Measurements from ENCODE around the gene MCC.

- TF ChIP-seq ZNF274 (IDR thresholded peaks at IDR 0.05; ENCODE audit: low read depth, low read length) (no peak), SUZ12 (IDR thresholded peaks at IDR 0.05; ENCODE audit: extremely low read depth, insufficient read depth, insufficient read length) (no peak)
Observed at GRCh38 chr5:113218200-113218599, 270.1 kb downstream of the MCC start.
